ENCODE measurements around the gene DHRS12.

GRCh38 chr13:51773515-51773914 lies 30.4 kb downstream of the DHRS12 start:
- TF ChIP-seq EZH2 (IDR thresholded peaks at IDR 0.05; ENCODE audit: low read depth) (no peak), CTCF (conservative IDR thresholded peaks at IDR 0.05) (no peak)

Data from PC-9 (cell line).